ENCODE results near the gene EFCAB11.

EFCAB11 gene

GRCh38 chr14:89775946-89776345 lies 178.6 kb downstream of the EFCAB11 start:
- H3K27me3 Mint-ChIP-seq (ENCODE audit: low read depth, poor library complexity) = peaks cover 12% of the 10 kb centered on the region
- no peak for TF ChIP-seq CTCF (IDR thresholded peaks at IDR 0.05)

GRCh38 chr14:89775151-89775550 lies 179.4 kb downstream of the EFCAB11 start:
- H3K27ac Mint-ChIP-seq = no peak overlapping the region
- H3K27me3 Mint-ChIP-seq (ENCODE audit: low read depth, poor library complexity) = peaks cover 15% of the 10 kb centered on the region
- TF ChIP-seq CTCF (IDR thresholded peaks at IDR 0.05) = no peak
- H3K4me3 Mint-ChIP-seq = no peak overlapping the region
- peaks cover 18% of the 10 kb centered on the region for H3K4me1 Mint-ChIP-seq
- no peaks in the 10 kb centered on the region for H3K9me3 Mint-ChIP-seq
- no peak for DNase-seq
- no peaks in the 10 kb centered on the region for H3K36me3 Mint-ChIP-seq (ENCODE audit: low read depth)

More at GRCh38 chr14:89775946-89776345, 178.6 kb downstream of the EFCAB11 start:
- Mint-ChIP-seq H3K4me1 (peaks cover 18% of the 10 kb centered on the region), H3K36me3 (ENCODE audit: low read depth) (no peaks in the 10 kb centered on the region), H3K9me3 (no peaks in the 10 kb centered on the region), H3K27ac (no peak overlapping the region), H3K4me3 (no peak overlapping the region)
- no peak for DNase-seq

GRCh38 chr14:89773644-89774316 lies 180.8 kb downstream of the EFCAB11 start:
- no peak for TF ChIP-seq CTCF (IDR thresholded peaks at IDR 0.05)
- no peaks in the 10 kb centered on the region for H3K9me3 Mint-ChIP-seq
- H3K4me1 Mint-ChIP-seq = peaks cover 18% of the 10 kb centered on the region
- no peak overlapping the region for H3K4me3 Mint-ChIP-seq
- H3K36me3 Mint-ChIP-seq (ENCODE audit: low read depth) = no peaks in the 10 kb centered on the region
- no peak overlapping the region for H3K27ac Mint-ChIP-seq
- H3K27me3 Mint-ChIP-seq (ENCODE audit: low read depth, poor library complexity) = peaks cover 15% of the 10 kb centered on the region
- DNase-seq = peak; percentile 11

GRCh38 chr14:89773151-89773550 lies 181.4 kb downstream of the EFCAB11 start:
- H3K4me1 Mint-ChIP-seq = peaks cover 18% of the 10 kb centered on the region
- peaks cover 15% of the 10 kb centered on the region for H3K27me3 Mint-ChIP-seq (ENCODE audit: low read depth, poor library complexity)
- no peak for DNase-seq
- no peaks in the 10 kb centered on the region for H3K9me3 Mint-ChIP-seq
- no peak overlapping the region for H3K4me3 Mint-ChIP-seq
- H3K27ac Mint-ChIP-seq = no peak overlapping the region
- H3K36me3 Mint-ChIP-seq (ENCODE audit: low read depth) = no peaks in the 10 kb centered on the region
- no peak for TF ChIP-seq CTCF (IDR thresholded peaks at IDR 0.05)

- TF ChIP-seq CTCF (IDR thresholded peaks at IDR 0.05) = no peak
- Mint-ChIP-seq H3K9me3 (peaks cover 2% of the 10 kb centered on the region), H3K4me1 (peaks cover 18% of the 10 kb centered on the region), H3K36me3 (ENCODE audit: low read depth) (no peaks in the 10 kb centered on the region), H3K27ac (no peak overlapping the region), H3K27me3 (ENCODE audit: low read depth, poor library complexity) (peaks cover 15% of the 10 kb centered on the region), H3K4me3 (no peak overlapping the region)
- DNase-seq = no peak
Observed at GRCh38 chr14:89771251-89771650, 183.3 kb downstream of the EFCAB11 start.

- peak; percentile 12 for DNase-seq
- Mint-ChIP-seq H3K4me1 (peaks cover 20% of the 10 kb centered on the region), H3K36me3 (ENCODE audit: low read depth) (no peaks in the 10 kb centered on the region), H3K27me3 (ENCODE audit: low read depth, poor library complexity) (peaks cover 12% of the 10 kb centered on the region), H3K9me3 (peaks cover 5% of the 10 kb centered on the region), H3K27ac (no peak overlapping the region), H3K4me3 (no peak overlapping the region)
- peak; percentile 33 for TF ChIP-seq CTCF (IDR thresholded peaks at IDR 0.05)
Observed at GRCh38 chr14:89767861-89768268, 186.7 kb downstream of the EFCAB11 start.
